H1 (cell line): ENCODE measurements around the gene USP6. TPM values are rescaled to one million over a fixed set of nuclear protein-coding genes. Genes with fewer than 3 reads are reported as not detected.

ENCODE experiments used
- CEBPB ChIP-seq: IDR thresholded peaks from 2 replicates; pipeline ENCODE4 v1.6.1; 2012; ENCODE audit warnings: low read depth, low read length
- HDAC2 ChIP-seq, 2 experiments: fragments of 300-600 bp in 1 of 2; sonication (generic) in 1 of 2; IDR thresholded peaks; 2 replicates each; pipeline ENCODE4 v1.6.1; 2011 to 2012; ENCODE audit warnings: low read depth in 2 of 2, low read length in 2 of 2, mild to moderate bottlenecking in 2 of 2, moderate library complexity in 2 of 2, borderline replicate concordance in 1 of 2, inconsistent platforms in 1 of 2
- POLR2A ChIP-seq, 2 experiments: IDR thresholded peaks; 1 replicate in 1 of 2; 2 replicates in 1 of 2; pipeline ENCODE4 v1.6.1; 2011; ENCODE audit warnings: low read depth in 2 of 2, low read length in 2 of 2, mild to moderate bottlenecking in 2 of 2; ENCODE audit errors: control extremely low read depth in 1 of 2
- SAP30 ChIP-seq: fragments of 300-600 bp; sonication (generic); IDR thresholded peaks from 2 replicates; pipeline ENCODE4 v1.7.1; 2012; ENCODE audit warnings: low read length, moderate library complexity, mild to moderate bottlenecking, inconsistent platforms; ENCODE audit not compliant: insufficient read depth, insufficient replicate concordance
- SP2 ChIP-seq: IDR thresholded peaks from 2 replicates; pipeline ENCODE4 v1.6.1; 2012; ENCODE audit warnings: mild to moderate bottlenecking, low read length, inconsistent platforms
- TCF12 ChIP-seq: IDR thresholded peaks from 2 replicates; pipeline ENCODE4 v1.6.1; 2011; ENCODE audit warnings: low read depth, mild to moderate bottlenecking, low read length
- TEAD4 ChIP-seq: IDR thresholded peaks from 2 replicates; pipeline ENCODE4 v1.6.1; 2012; ENCODE audit warnings: low read depth, low read length, inconsistent platforms, mixed read lengths
- polyA plus RNA-seq, 7 experiments: library from polyadenylated mRNA; depleted of rRNA in 3 of 7; stranded (reverse) in 5 of 7; unstranded in 2 of 7; fragments of >200 nt in 5 of 7; fragments of 200-250 nt in 2 of 7; gene quantifications; 1 replicate in 5 of 7; 2 replicates in 1 of 7; 4 replicates in 1 of 7; pipeline versions ENCODE4 v1.2.1 to v1.2.3, GENCODE V29; 2011 to 2013; ENCODE audit warnings: missing spikeins in 2 of 7, mixed read lengths in 2 of 7
- total RNA-seq: library from RNA; stranded (reverse); fragmentation: NEBNext Ultra II Directional; extraction: Animal tissue kit (Norgen Biotek cat#: 25700); gene quantifications from 2 replicates; pipeline ENCODE4 v1.2.1, GENCODE V29; 2021
- TF ChIP-seq, protein P1 (sequence below): fragments of 300-600 bp; sonication (generic); IDR thresholded peaks from 2 replicates; pipeline ENCODE4 v1.7.1; 2012; ENCODE audit warnings: low read length, moderate library complexity, mild to moderate bottlenecking, inconsistent platforms; ENCODE audit not compliant: insufficient replicate concordance
- TF ChIP-seq, protein P2 (sequence below): IDR thresholded peaks from 2 replicates; pipeline ENCODE4 v1.6.1; 2012; ENCODE audit warnings: inconsistent platforms
- TF ChIP-seq, protein P3 (sequence below): IDR thresholded peaks from 2 replicates; pipeline ENCODE4 v1.6.1; 2012; ENCODE audit warnings: low read length, inconsistent platforms

The USP6 gene
- total and polyA plus RNA-seq, 2 of the 8 experiments (the other 6 are each of a cell fraction or from before 2014, with no cell fraction given), result 0.08 to 0.32 TPM

DNA sequence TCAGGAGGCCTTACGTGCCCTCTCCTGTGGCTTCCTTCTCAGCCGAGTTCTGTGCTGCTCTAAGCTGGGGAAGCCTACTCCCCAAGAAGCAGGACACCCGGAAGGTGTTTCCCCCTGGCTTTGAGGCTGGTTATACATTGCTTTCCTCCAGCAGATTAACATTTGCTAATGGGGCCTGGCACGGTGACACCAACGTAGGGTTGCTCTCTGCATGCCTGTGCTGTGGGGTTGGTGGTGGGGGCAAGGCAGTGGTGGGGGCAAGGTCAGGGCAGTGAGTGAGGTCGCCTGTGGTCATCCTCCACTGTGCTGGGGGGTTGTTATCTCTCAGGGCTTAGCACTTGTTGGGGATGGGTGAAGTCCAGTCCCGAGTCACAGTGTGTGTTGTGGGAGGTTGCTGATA, 4.2 kb downstream of the USP6 start (continued):
- TF ChIP-seq, protein P1, sequence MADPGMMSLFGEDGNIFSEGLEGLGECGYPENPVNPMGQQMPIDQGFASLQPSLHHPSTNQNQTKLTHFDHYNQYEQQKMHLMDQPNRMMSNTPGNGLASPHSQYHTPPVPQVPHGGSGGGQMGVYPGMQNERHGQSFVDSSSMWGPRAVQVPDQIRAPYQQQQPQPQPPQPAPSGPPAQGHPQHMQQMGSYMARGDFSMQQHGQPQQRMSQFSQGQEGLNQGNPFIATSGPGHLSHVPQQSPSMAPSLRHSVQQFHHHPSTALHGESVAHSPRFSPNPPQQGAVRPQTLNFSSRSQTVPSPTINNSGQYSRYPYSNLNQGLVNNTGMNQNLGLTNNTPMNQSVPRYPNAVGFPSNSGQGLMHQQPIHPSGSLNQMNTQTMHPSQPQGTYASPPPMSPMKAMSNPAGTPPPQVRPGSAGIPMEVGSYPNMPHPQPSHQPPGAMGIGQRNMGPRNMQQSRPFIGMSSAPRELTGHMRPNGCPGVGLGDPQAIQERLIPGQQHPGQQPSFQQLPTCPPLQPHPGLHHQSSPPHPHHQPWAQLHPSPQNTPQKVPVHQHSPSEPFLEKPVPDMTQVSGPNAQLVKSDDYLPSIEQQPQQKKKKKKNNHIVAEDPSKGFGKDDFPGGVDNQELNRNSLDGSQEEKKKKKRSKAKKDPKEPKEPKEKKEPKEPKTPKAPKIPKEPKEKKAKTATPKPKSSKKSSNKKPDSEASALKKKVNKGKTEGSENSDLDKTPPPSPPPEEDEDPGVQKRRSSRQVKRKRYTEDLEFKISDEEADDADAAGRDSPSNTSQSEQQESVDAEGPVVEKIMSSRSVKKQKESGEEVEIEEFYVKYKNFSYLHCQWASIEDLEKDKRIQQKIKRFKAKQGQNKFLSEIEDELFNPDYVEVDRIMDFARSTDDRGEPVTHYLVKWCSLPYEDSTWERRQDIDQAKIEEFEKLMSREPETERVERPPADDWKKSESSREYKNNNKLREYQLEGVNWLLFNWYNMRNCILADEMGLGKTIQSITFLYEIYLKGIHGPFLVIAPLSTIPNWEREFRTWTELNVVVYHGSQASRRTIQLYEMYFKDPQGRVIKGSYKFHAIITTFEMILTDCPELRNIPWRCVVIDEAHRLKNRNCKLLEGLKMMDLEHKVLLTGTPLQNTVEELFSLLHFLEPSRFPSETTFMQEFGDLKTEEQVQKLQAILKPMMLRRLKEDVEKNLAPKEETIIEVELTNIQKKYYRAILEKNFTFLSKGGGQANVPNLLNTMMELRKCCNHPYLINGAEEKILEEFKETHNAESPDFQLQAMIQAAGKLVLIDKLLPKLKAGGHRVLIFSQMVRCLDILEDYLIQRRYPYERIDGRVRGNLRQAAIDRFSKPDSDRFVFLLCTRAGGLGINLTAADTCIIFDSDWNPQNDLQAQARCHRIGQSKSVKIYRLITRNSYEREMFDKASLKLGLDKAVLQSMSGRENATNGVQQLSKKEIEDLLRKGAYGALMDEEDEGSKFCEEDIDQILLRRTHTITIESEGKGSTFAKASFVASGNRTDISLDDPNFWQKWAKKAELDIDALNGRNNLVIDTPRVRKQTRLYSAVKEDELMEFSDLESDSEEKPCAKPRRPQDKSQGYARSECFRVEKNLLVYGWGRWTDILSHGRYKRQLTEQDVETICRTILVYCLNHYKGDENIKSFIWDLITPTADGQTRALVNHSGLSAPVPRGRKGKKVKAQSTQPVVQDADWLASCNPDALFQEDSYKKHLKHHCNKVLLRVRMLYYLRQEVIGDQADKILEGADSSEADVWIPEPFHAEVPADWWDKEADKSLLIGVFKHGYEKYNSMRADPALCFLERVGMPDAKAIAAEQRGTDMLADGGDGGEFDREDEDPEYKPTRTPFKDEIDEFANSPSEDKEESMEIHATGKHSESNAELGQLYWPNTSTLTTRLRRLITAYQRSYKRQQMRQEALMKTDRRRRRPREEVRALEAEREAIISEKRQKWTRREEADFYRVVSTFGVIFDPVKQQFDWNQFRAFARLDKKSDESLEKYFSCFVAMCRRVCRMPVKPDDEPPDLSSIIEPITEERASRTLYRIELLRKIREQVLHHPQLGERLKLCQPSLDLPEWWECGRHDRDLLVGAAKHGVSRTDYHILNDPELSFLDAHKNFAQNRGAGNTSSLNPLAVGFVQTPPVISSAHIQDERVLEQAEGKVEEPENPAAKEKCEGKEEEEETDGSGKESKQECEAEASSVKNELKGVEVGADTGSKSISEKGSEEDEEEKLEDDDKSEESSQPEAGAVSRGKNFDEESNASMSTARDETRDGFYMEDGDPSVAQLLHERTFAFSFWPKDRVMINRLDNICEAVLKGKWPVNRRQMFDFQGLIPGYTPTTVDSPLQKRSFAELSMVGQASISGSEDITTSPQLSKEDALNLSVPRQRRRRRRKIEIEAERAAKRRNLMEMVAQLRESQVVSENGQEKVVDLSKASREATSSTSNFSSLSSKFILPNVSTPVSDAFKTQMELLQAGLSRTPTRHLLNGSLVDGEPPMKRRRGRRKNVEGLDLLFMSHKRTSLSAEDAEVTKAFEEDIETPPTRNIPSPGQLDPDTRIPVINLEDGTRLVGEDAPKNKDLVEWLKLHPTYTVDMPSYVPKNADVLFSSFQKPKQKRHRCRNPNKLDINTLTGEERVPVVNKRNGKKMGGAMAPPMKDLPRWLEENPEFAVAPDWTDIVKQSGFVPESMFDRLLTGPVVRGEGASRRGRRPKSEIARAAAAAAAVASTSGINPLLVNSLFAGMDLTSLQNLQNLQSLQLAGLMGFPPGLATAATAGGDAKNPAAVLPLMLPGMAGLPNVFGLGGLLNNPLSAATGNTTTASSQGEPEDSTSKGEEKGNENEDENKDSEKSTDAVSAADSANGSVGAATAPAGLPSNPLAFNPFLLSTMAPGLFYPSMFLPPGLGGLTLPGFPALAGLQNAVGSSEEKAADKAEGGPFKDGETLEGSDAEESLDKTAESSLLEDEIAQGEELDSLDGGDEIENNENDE, result no peak
- TF ChIP-seq POLR2A (IDR thresholded peaks at IDR 0.05; ENCODE audit: control extremely low read depth in 1 of 2, low read depth in 2 of 2, low read length in 2 of 2), result no peak
- TF ChIP-seq HDAC2 (IDR thresholded peaks at IDR 0.05; ENCODE audit: borderline replicate concordance in 1 of 2, low read depth in 2 of 2, low read length in 2 of 2), result no peak
- no peak for TF ChIP-seq CEBPB
- TF ChIP-seq TCF12, result no peak
- TF ChIP-seq SP2, result no peak
- TF ChIP-seq, protein P2, sequence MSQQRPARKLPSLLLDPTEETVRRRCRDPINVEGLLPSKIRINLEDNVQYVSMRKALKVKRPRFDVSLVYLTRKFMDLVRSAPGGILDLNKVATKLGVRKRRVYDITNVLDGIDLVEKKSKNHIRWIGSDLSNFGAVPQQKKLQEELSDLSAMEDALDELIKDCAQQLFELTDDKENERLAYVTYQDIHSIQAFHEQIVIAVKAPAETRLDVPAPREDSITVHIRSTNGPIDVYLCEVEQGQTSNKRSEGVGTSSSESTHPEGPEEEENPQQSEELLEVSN, result no peak
- no peak for TF ChIP-seq SAP30
- TF ChIP-seq, protein P3, sequence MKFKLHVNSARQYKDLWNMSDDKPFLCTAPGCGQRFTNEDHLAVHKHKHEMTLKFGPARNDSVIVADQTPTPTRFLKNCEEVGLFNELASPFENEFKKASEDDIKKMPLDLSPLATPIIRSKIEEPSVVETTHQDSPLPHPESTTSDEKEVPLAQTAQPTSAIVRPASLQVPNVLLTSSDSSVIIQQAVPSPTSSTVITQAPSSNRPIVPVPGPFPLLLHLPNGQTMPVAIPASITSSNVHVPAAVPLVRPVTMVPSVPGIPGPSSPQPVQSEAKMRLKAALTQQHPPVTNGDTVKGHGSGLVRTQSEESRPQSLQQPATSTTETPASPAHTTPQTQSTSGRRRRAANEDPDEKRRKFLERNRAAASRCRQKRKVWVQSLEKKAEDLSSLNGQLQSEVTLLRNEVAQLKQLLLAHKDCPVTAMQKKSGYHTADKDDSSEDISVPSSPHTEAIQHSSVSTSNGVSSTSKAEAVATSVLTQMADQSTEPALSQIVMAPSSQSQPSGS, result no peak
- no peak for TF ChIP-seq TEAD4
- TF ChIP-seq, all 59 proteins: peak for 0
